SK-N-SH treated with all-trans-retinoic acid at 6 μM for 48 hours (cell line): ENCODE measurements around the gene KLHDC7B.
A peak's percentile ranks its signal among the peaks of the same experiment; 100 is the strongest.

Source experiments
- ATAC-seq: fragments of 200-7000 bp; cut with Tn5 transposase; 3 replicates; pipeline ENCODE4 v1.9.1; 2020; ENCODE audit warnings: mild to moderate bottlenecking, moderate library complexity
- ARNTL ChIP-seq: fragments of 450-650 bp; formaldehyde crosslinking; IDR thresholded peaks from 2 replicates; pipeline ENCODE4 v1.5.0; 2020; ENCODE audit warnings: low read depth, mild to moderate bottlenecking, moderate library complexity, borderline replicate concordance
- BACH2 ChIP-seq: fragments of 250-450 bp; sonication (Bioruptor Pico); IDR thresholded peaks from 2 replicates; pipeline ENCODE4 v1.9.0; 2021; ENCODE audit warnings: mild to moderate bottlenecking, borderline replicate concordance
- CSDC2 ChIP-seq: fragments of 250-450 bp; sonication (Bioruptor Pico); IDR thresholded peaks from 2 replicates; pipeline ENCODE4 v1.5.0; 2020; ENCODE audit warnings: mild to moderate bottlenecking, moderate library complexity
- CSRNP3 ChIP-seq: fragments of 250-450 bp; sonication (Bioruptor Pico); IDR thresholded peaks from 2 replicates; pipeline ENCODE4 v1.5.1; 2021; ENCODE audit warnings: mild to moderate bottlenecking, moderate library complexity
- ESRRG ChIP-seq: fragments of 250-450 bp; sonication (Bioruptor Pico); IDR thresholded peaks from 2 replicates; pipeline ENCODE4 v1.6.1; 2021; ENCODE audit warnings: mild to moderate bottlenecking
- GLIS3 ChIP-seq: fragments of 250-450 bp; sonication (Bioruptor Pico); IDR thresholded peaks from 2 replicates; pipeline ENCODE4 v1.5.0; 2020; ENCODE audit warnings: mild to moderate bottlenecking, moderate library complexity
- OSR1 ChIP-seq: fragments of 250-450 bp; sonication (Bioruptor Pico); IDR thresholded peaks from 2 replicates; pipeline ENCODE4 v1.8.0; 2022; ENCODE audit warnings: moderate library complexity, mild to moderate bottlenecking, inconsistent platforms
- PATZ1 ChIP-seq: fragments of 250-450 bp; sonication (Bioruptor Pico); IDR thresholded peaks from 2 replicates; pipeline ENCODE4 v1.8.0; 2020; ENCODE audit warnings: mild to moderate bottlenecking, moderate library complexity, borderline replicate concordance
- POU6F1 ChIP-seq: fragments of 250-450 bp; sonication (Bioruptor Pico); IDR thresholded peaks from 2 replicates; pipeline ENCODE4 v1.8.0; 2021; ENCODE audit warnings: low read depth, mild to moderate bottlenecking, moderate library complexity, borderline replicate concordance
- RARB ChIP-seq: fragments of 250-450 bp; sonication (Bioruptor Pico); IDR thresholded peaks from 2 replicates; pipeline ENCODE4 v1.8.0; 2021; ENCODE audit warnings: mild to moderate bottlenecking, moderate library complexity
- SNAI2 ChIP-seq: fragments of 250-450 bp; sonication (Bioruptor Pico); IDR thresholded peaks from 2 replicates; pipeline ENCODE4 v1.5.0; 2020; ENCODE audit warnings: mild to moderate bottlenecking, moderate library complexity
- TCF4 ChIP-seq: fragments of 250-450 bp; sonication (Bioruptor Pico); IDR thresholded peaks from 2 replicates; pipeline ENCODE4 v1.8.0; 2021; ENCODE audit warnings: mild to moderate bottlenecking, moderate library complexity, borderline replicate concordance
- TOX ChIP-seq: fragments of 250-450 bp; sonication (Bioruptor Pico); IDR thresholded peaks from 2 replicates; pipeline ENCODE4 v1.8.0; 2021; ENCODE audit warnings: mild to moderate bottlenecking, moderate library complexity, borderline replicate concordance
- TSHZ2 ChIP-seq: fragments of 250-450 bp; sonication (Bioruptor Pico); IDR thresholded peaks from 2 replicates; pipeline ENCODE4 v1.5.0; 2020; ENCODE audit warnings: mild to moderate bottlenecking, moderate library complexity
- ZFP3 ChIP-seq: fragments of 250-450 bp; sonication (Bioruptor Pico); IDR thresholded peaks from 2 replicates; pipeline ENCODE4 v1.5.0; 2020; ENCODE audit warnings: mild to moderate bottlenecking, moderate library complexity
- ZFP30 ChIP-seq: fragments of 450-650 bp; formaldehyde crosslinking; IDR thresholded peaks from 2 replicates; pipeline ENCODE4 v1.5.0; 2022; ENCODE audit warnings: mild to moderate bottlenecking, moderate library complexity
- ZNF565 ChIP-seq: fragments of 450-650 bp; formaldehyde crosslinking; conservative IDR thresholded peaks from 2 replicates; pipeline ENCODE4 v1.5.0; 2020; ENCODE audit warnings: low read depth, mild to moderate bottlenecking, moderate library complexity
- ZNF70 ChIP-seq: fragments of 450-650 bp; formaldehyde crosslinking; IDR thresholded peaks from 2 replicates; pipeline ENCODE4 v1.5.0; 2020; ENCODE audit warnings: mild to moderate bottlenecking, moderate library complexity
- ZNF8 ChIP-seq: fragments of 450-650 bp; formaldehyde crosslinking; IDR thresholded peaks from 2 replicates; pipeline ENCODE4 v1.5.0; 2020; ENCODE audit warnings: mild to moderate bottlenecking, moderate library complexity

KLHDC7B gene

GRCh38 chr22:50523806-50524675 is 21.7 kb upstream of the KLHDC7B start:
- TF ChIP-seq OSR1 (CRISPR knock-in tag) (no peak), ZNF565 (CRISPR knock-in tag) (no peak), CSDC2 (CRISPR knock-in tag) (no peak), ZNF8 (no peak), RARB (no peak), SNAI2 (CRISPR knock-in tag) (no peak), TOX (CRISPR knock-in tag) (no peak), GLIS3 (CRISPR knock-in tag) (no peak), TSHZ2 (CRISPR knock-in tag) (no peak), ARNTL (CRISPR knock-in tag) (no peak), TCF4 (CRISPR knock-in tag) (no peak), POU6F1 (CRISPR knock-in tag) (no peak), ZFP3 (no peak), ZFP30 (no peak), BACH2 (CRISPR knock-in tag) (no peak), PATZ1 (no peak)
- no peak for ATAC-seq

GRCh38 chr22:50524676-50525103 is 21.0 kb upstream of the KLHDC7B start:
- no peak; the same call in 1 of the 3 replicates for ATAC-seq
- no peak for TF ChIP-seq ZNF8
- no peak for TF ChIP-seq ARNTL (CRISPR knock-in tag)
- no peak for TF ChIP-seq PATZ1
- TF ChIP-seq ZFP30 = no peak

GRCh38 chr22:50525104-50525857 is 20.4 kb upstream of the KLHDC7B start, which contains the start of gene SCO2:
TSS of gene SCO2 (minus strand) at chr22:50525598. CDS start at chr22:50524411, 1,187 bp downstream.
- peak; percentile 80 for ATAC-seq
- no peak for TF ChIP-seq GLIS3 (CRISPR knock-in tag)
- TF ChIP-seq ZNF8 = no peak
- no peak; the same call in 1 of the 2 replicates for TF ChIP-seq PATZ1
- no peak for TF ChIP-seq BACH2 (CRISPR knock-in tag)
- no peak for TF ChIP-seq ZFP30
- no peak for TF ChIP-seq CSRNP3
- no peak for TF ChIP-seq TCF4 (CRISPR knock-in tag)
- TF ChIP-seq ESRRG (CRISPR knock-in tag) = no peak
- no peak for TF ChIP-seq ZNF70 (CRISPR knock-in tag)
